Astrocyte of the cerebellum (primary cell): ENCODE results near the gene DEPP1.

Experiments
- DNase-seq: peaks from one replicate; pipeline ENCODE4 v3.0.0-alpha.2; 2011; ENCODE audit warnings: low read depth
- H3K4me3 ChIP-seq: 2 replicates; pipeline ENCODE4 v1.5.1; 2011; ENCODE audit warnings: mild to moderate bottlenecking, low read depth, low read length, moderate library complexity
- in situ Hi-C: cut with HindIII; loops from 2 replicates; pipeline ENCODE4 v1.10.0; 2017; ENCODE audit warnings: low sequenced_read_pairs
- TF ChIP-seq, protein P1 (sequence below): IDR thresholded peaks from 2 replicates; pipeline ENCODE4 v1.5.1; 2012; ENCODE audit warnings: low read length, low read depth, moderate library complexity, mild to moderate bottlenecking; ENCODE audit errors: missing control alignments

Gene DEPP1

DNA sequence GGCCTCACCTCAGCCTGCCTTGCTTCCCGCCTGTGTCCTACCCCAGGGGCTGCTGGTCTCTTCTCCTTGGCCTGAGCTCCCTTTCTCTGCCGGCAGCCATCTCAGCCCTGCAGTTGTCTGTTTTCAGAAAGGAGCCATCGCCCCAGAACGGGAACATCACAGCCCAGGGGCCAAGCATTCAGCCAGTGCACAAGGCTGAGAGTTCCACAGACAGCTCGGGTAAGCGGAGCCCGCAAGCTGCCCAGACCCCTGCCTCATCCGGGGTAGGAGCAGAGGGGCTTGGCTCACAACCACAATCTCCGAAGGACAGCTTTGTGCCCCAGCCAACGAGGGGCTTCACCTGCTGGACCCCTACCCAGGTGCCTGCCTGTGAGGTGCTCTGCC is 5.3 kb upstream of the DEPP1 start:
- DNase-seq: no peak
- TF ChIP-seq, protein P1, sequence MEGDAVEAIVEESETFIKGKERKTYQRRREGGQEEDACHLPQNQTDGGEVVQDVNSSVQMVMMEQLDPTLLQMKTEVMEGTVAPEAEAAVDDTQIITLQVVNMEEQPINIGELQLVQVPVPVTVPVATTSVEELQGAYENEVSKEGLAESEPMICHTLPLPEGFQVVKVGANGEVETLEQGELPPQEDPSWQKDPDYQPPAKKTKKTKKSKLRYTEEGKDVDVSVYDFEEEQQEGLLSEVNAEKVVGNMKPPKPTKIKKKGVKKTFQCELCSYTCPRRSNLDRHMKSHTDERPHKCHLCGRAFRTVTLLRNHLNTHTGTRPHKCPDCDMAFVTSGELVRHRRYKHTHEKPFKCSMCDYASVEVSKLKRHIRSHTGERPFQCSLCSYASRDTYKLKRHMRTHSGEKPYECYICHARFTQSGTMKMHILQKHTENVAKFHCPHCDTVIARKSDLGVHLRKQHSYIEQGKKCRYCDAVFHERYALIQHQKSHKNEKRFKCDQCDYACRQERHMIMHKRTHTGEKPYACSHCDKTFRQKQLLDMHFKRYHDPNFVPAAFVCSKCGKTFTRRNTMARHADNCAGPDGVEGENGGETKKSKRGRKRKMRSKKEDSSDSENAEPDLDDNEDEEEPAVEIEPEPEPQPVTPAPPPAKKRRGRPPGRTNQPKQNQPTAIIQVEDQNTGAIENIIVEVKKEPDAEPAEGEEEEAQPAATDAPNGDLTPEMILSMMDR: no peak
- in situ Hi-C loops: no loop called here
- H3K4me3 ChIP-seq: no peak overlapping the region

DNA sequence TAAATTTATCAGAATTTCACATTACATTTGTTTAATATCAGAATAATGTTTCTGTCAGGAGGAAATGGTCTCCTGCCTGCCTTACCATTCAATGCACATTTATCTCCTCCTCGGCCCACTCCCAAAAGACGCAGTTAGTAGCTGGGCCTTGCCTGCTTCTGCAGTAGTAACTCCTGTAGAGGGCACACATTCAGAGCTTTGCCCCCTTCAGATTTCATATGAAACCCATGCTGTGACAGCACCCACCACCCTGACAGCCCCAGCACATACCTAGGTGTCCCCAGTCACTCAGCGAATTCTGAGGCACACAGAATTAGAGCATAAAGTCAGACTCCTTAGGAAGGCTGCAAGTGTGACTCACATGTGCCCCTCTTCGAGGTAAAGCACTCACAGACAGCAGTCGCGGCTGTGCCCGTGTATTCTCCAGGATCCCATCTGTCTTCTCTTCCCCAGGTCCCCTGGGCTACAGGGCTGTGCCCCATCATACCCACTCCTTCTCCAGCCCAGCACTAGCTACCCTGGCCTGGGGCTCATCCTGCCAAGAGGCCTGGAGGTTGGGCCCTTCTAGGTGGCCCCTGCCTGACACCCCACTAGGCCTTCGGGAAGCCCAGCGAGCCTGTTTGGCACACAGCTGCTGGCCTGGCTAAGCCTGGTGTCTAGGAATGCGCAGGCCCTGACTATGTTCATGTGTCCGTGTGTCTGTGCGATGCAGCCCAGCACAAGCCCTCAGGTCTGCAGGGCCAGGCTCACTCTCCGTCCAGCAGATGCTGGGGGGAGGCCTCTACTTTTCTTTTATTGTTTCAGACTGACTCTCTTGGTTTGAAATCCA is 4.7 kb upstream of the DEPP1 start:
- H3K4me3 ChIP-seq: no peak overlapping the region
- in situ Hi-C loops: no loop called here
- no peak for DNase-seq
- TF ChIP-seq, protein P1: no peak

DNA sequence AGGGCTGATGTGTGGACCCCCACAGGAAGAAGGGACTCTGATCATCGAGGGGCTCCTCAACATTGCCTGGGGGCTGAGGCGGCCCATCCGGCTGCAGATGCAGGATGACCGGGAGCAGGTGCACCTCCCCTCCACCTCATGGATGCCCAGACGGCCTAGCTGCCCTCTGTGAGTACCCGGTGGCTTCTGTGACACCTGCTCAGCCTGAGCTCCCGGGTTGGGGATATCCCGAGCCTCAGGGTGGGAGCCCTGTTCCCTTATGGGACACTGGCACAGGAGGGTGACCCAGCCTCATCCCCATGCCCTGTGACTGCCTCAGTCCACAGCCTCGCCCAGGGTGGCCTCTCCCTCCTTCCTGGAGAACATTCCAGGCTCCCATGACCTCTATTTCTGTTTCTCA is 3.9 kb upstream of the DEPP1 start:
- no peak overlapping the region for H3K4me3 ChIP-seq

DNA sequence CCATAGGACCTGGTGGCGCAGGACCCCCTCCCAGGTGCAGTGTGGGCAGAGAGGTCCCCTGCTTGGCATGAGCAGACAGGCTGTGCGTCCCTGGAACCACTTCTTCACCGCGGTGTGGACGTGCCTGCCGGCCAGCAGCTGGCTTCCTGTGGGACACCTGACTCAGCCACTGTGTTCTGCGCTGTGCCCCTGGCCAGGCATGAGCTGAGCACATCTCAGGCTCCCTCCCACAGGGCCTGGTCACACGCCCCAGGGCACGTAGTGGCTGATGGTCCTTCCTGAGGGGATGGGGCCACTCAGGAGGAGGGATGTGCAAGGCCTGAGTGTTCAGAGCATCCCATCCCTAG is 3.5 kb upstream of the DEPP1 start:
- in situ Hi-C loops: no loop called here
- no peak overlapping the region for H3K4me3 ChIP-seq
- no peak for DNase-seq
- TF ChIP-seq, protein P1: no peak

More for the DNA sequence above, 3.9 kb upstream of the DEPP1 start:
- DNase-seq: no peak
- in situ Hi-C loops: no loop called here
- TF ChIP-seq, protein P1: no peak

DNA sequence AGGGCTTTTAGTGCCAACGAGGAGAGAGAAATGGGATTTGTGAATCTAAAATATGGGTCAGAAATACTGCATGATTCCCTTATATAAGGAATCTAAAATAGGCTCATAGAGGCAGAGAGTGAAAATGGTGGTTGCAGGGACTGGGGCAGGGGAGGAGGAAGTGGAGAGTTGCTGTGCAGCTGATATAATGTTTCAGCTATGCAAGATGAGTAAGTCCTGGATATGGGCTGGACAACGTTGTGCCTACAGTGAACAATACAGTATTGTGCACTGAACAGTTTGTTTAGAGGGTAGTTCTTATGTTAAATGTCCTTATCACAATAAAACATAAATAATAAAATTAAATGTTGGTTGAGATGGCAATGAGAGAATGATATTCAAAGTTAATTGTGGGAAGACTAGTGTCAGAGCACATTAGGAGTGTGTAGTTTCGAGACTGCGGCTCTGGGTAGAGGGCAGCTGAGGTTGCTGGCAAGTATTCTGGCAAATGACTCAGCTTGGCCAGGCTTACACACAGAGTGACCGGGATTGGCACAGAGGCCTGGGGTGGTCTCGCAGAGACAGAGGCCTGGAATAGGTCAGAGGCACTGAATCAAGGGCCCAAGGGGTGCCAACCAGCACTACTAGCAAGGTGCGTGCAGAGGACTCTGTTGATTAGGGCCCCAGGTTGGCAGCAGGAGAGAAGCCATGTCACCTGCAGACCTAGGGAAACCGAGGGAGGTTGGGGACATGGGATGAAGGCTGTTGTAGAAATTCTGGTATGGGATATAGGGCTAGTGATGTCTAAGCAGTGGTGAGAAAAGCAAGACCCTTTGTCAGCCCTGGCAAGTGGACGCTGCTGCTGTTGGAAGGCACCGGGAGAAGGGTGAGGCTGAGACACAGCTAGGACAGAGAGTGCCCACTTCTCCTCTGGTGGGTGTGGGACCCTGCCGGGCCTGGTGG is 2.8 kb upstream of the DEPP1 start:
- TF ChIP-seq, protein P1: no peak
- peak; percentile 62 for DNase-seq
- in situ Hi-C loops: no loop called here
- no peak overlapping the region for H3K4me3 ChIP-seq

DNA sequence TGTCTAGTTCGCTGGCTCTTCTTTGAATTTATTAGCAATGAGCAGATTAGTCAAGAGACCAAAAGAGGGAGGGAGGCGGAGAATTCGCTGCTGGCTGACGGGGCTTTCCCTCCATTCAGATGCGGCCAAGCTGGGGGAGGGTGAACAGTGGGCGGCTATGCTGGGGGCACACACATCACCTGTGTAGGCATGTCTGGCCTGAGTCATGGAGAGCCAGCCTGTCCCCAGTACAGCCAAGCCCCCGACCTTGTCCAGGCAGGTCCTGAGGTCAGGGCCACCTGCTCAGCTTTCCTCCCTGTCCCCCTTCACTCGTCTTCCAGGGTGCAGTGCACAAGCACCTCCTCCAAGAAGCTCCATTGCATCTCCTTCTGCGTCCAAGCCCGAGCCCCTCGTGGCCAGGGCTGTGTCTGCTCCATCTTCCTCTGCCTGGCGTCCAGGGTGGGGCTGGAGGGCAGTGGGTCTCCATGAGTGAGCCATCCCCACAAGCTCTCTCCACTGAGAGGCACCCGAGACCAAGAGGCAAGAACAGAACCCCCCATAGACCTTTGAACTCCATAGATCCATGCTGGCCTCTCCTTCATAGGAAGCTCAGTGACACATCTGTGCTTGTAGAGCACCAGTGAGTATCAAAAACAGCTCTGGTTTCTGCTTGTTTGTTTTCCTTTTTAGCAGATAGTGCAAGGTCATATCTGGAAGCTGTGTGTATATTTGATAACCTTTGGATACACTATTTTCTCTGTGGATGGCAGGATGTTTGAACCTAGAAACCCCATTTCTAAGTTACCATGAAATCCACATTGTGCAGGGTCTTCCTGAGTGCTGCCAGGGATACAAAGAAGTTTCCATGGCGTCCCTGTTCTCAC is 1.9 kb upstream of the DEPP1 start:
- DNase-seq: no peak
- in situ Hi-C loops: no loop called here
- no peak overlapping the region for H3K4me3 ChIP-seq
- TF ChIP-seq, protein P1: no peak
